MCF 10A (cell line): ENCODE measurements around the gene SLC50A1. TPM values are rescaled to one million over a fixed set of nuclear protein-coding genes. Genes with fewer than 3 reads are reported as not detected.

Experiments used
- BruUV-seq: library from RNA; stranded (reverse); fragments of 400-500 nt; replicated peaks from 2 replicates; lab custom pipeline; 2021; lab: Mats Ljungman, UMichigan
- CTCF ChIA-PET: fragments of 300-600 bp; sonication (Branson Sonifier 250); formaldehyde crosslinking; extraction: SDS; loops from one replicate; lab custom pipeline; 2021; ENCODE audit warnings: antibody characterized with exemption, inconsistent platforms; lab: Yijun Ruan, JAX
- POLR2A ChIA-PET: fragments of 300-600, 350-650 bp; sonication (Branson Sonifier 250); formaldehyde crosslinking; extraction: SDS; loops from one replicate; lab custom pipeline; 2020; ENCODE audit warnings: antibody characterized with exemption, inconsistent platforms; lab: Yijun Ruan, JAX
- DNase-seq: peaks from one replicate; pipeline ENCODE4 v3.0.0-alpha.2; 2018; ENCODE audit not compliant: unreplicated experiment
- H3K27ac Mint-ChIP-seq: one replicate; pipeline ENCODE4 v1.8.0; 2022; ENCODE audit warnings: mild to moderate bottlenecking, low read depth, mixed read lengths; ENCODE audit not compliant: unreplicated experiment
- H3K27me3 Mint-ChIP-seq: one replicate; pipeline ENCODE4 v1.8.0; 2022; ENCODE audit warnings: mixed read lengths; ENCODE audit not compliant: insufficient read depth, unreplicated experiment
- H3K36me3 Mint-ChIP-seq: one replicate; pipeline ENCODE4 v1.8.0; 2022; ENCODE audit warnings: mild to moderate bottlenecking, moderate library complexity, mixed read lengths; ENCODE audit not compliant: insufficient read depth, unreplicated experiment
- H3K4me1 Mint-ChIP-seq: one replicate; pipeline ENCODE4 v1.8.0; 2022; ENCODE audit warnings: mixed read lengths; ENCODE audit not compliant: insufficient read depth, unreplicated experiment
- H3K4me3 Mint-ChIP-seq: one replicate; pipeline ENCODE4 v1.8.0; 2022; ENCODE audit warnings: mild to moderate bottlenecking, moderate library complexity, mixed read lengths; ENCODE audit not compliant: unreplicated experiment
- H3K9me3 Mint-ChIP-seq: one replicate; pipeline ENCODE4 v1.8.0; 2022; ENCODE audit warnings: mixed read lengths; ENCODE audit not compliant: unreplicated experiment
- CTCF ChIP-seq: fragments of 200-600 bp; IDR thresholded peaks from one replicate; pipeline ENCODE4 v1.8.0; 2022; ENCODE audit warnings: antibody characterized with exemption, mild to moderate bottlenecking; ENCODE audit not compliant: unreplicated experiment
- intact Hi-C: fragments of 100-400 bp; cut with micrococcal nuclease; formaldehyde crosslinking; loops from 2 replicates; pipeline ENCODE4 v1.14.1; 2022
- total RNA-seq: library from RNA; stranded (reverse); gene quantifications from 2 replicates; pipeline ENCODE4 v1.2.3, GENCODE V29; 2022

SLC50A1 gene
- total RNA-seq, 1 experiment from 2014 or later: 91.2 TPM

DNA sequence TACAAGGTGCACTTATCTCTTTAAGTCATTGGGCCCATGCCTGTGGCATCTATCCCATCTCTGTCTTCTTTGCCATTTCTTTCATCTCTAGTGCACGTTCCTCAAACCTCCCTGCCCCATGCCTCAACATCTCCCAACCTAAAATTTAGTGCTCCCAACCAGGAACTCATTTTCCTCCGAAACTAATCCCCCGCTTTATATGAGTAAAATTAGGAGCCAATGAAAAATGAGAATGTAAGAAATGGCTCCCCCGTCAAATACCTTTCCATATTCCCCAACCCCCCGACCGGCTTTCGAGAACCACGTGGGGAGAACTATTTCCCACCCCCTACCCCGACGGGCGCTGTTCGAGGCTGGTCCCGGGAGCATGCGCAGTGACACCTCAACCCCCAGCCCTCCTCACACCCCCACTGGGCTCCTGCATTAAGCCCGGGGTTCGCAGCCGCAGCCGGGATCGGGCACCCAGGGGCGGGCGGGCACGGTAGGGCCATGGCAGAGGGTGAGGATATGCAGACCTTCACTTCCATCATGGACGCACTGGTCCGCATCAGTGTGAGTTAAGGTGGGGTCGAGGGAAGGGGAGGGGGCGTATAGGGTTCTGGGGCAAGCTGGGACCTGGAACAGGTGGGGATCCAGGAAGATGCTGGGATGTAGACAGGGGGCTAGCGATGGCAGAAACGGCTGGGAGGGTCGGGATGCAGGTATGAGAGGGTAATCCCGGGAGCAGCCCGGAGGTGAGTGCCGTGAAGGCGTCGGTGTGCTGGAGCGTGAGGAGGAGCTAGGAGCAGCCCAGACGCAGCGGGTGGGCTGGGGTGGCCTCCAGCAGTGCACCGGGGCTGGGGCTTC is 38.0 kb downstream of the SLC50A1 start, which contains the start of gene TRIM46:
Gene TRIM46, plus strand, starts transcription at position 372 of the 846 bp plus-strand sequence. Its CDS starts 118 bp downstream, at position 490.
- H3K27me3 Mint-ChIP-seq: no peaks in the 10 kb centered on the region
- CTCF ChIA-PET: interaction anchor here (0.6 to 14.5 kb wide), 52 partner anchors 9 to 586 kb away, joined by 3 to 380 read pairs (median 6); partner anchors contain the start of genes EFNA3, FLAD1, MTX1 and SLC50A1
- no peak for DNase-seq

GRCh38 chr1:155174324-155175280 is 39.0 kb downstream of the SLC50A1 start:
- BruUV-seq: no TSS peak
- peak overlapping the region; percentile 66 for H3K27ac Mint-ChIP-seq
- ChIA-PET CTCF (interaction anchor here (0.6 to 14.5 kb wide), 38 partner anchors 9 to 1510 kb away, joined by 3 to 380 read pairs (median 4); partner anchors contain the start of genes FLAD1 and THBS3), POLR2A (interaction anchor here (0.6 to 15.7 kb wide), 8 partner anchors 20 to 172 kb away, joined by 3 to 215 read pairs (median 5); partner anchors contain the start of genes MTX1, SCAMP3, SLC50A1 and ZBTB7B)
- DNase-seq: no peak
- H3K4me1 Mint-ChIP-seq: peaks cover 42% of the 10 kb centered on the region
- peaks cover 32% of the 10 kb centered on the region for H3K36me3 Mint-ChIP-seq
- H3K27me3 Mint-ChIP-seq: no peaks in the 10 kb centered on the region
- no peak overlapping the region for H3K4me3 Mint-ChIP-seq
- intact Hi-C loops: loop anchor here (5.0 kb wide), 2 partner anchors 202 to 418 kb away; partner anchors contain the start of genes CKS1B and SHC1
- no peaks in the 10 kb centered on the region for H3K9me3 Mint-ChIP-seq
- TF ChIP-seq CTCF: no peak

More for the DNA sequence above, 38.0 kb downstream of the SLC50A1 start, which contains the start of gene TRIM46:
- H3K36me3 Mint-ChIP-seq: peaks cover 39% of the 10 kb centered on the region
- intact Hi-C loops: loop anchor here (1.0 to 5.0 kb wide), 2 partner anchors 54 to 201 kb away; partner anchors contain the start of genes CKS1B and SHC1
- no peak for TF ChIP-seq CTCF
- no TSS peak for BruUV-seq
- H3K27ac Mint-ChIP-seq: peak within 1 kb of the TSS; percentile 95
- peak within 1 kb of the TSS; percentile 87 for H3K4me3 Mint-ChIP-seq
- POLR2A ChIA-PET: interaction anchor here (0.7 to 15.7 kb wide), 35 partner anchors 9 to 745 kb away, joined by 3 to 215 read pairs (median 7); partner anchors contain the start of genes DPM3, EFNA1, EFNA3 and MTX1
- no peaks in the 10 kb centered on the region for H3K9me3 Mint-ChIP-seq
- H3K4me1 Mint-ChIP-seq: peaks cover 45% of the 10 kb centered on the region

- H3K4me3 Mint-ChIP-seq: no peak overlapping the region
- TF ChIP-seq CTCF: no peak
- peaks cover 39% of the 10 kb centered on the region for H3K4me1 Mint-ChIP-seq
- intact Hi-C loops: loop anchor here (5.0 kb wide), 1 partner anchor 417 kb away; no protein-coding TSS in a partner anchor
- no TSS peak for BruUV-seq
- no peaks in the 10 kb centered on the region for H3K27me3 Mint-ChIP-seq
- POLR2A ChIA-PET: interaction anchor here (1.1 to 15.7 kb wide), 4 partner anchors 19 to 173 kb away, joined by 3 to 215 read pairs (median 30); partner anchors contain the start of genes SLC50A1 and ZBTB7B
- peaks cover 24% of the 10 kb centered on the region for H3K36me3 Mint-ChIP-seq
- CTCF ChIA-PET: interaction anchor here (0.5 to 14.5 kb wide), 40 partner anchors 9 to 1510 kb away, joined by 3 to 380 read pairs (median 4); partner anchors contain the start of genes FLAD1, LENEP and THBS3
- H3K9me3 Mint-ChIP-seq: no peaks in the 10 kb centered on the region
- H3K27ac Mint-ChIP-seq: no peak overlapping the region
- no peak for DNase-seq
These were observed 39.8 kb downstream of the SLC50A1 start for GRCh38 chr1:155175281-155175926.
